HCT116 (cell line): Measurements from ENCODE around the gene MACIR. TPM values are rescaled to one million over a fixed set of nuclear protein-coding genes. Genes with fewer than 3 reads are reported as not detected.

Experiments used
- ATAC-seq: fragments of 200-7000 bp; cut with Tn5 transposase; 2 replicates; pipeline ENCODE4 v1.9.1; 2020; ENCODE audit warnings: mild to moderate bottlenecking, moderate library complexity
- BruUV-seq: library from RNA; stranded (reverse); fragments of 400-500 nt; replicated peaks from 2 replicates; lab custom pipeline; 2021; lab: Mats Ljungman, UMichigan
- CTCF ChIA-PET: fragments of 300-600 bp; sonication (Branson Sonifier 250); formaldehyde crosslinking; loops from one replicate; lab custom pipeline; 2021; ENCODE audit warnings: antibody characterized with exemption; lab: Charles Lee
- POLR2A ChIA-PET: fragments of 300-600, 350-600 bp; sonication (Branson Sonifier 250); formaldehyde crosslinking; loops from one replicate; lab custom pipeline; 2021; ENCODE audit warnings: antibody characterized with exemption; lab: Charles Lee
- RAD21 ChIA-PET, 2 experiments: fragments of 300-600 bp; sonication (Branson Sonifier 250); formaldehyde crosslinking; loops; one replicate each; lab custom pipeline; 2023; ENCODE audit warnings: low total read pairs in 2 of 2; ENCODE audit not compliant: uncharacterized antibody in 2 of 2, unreplicated experiment in 2 of 2, low non-redundant PET in 1 of 2; lab: Charles Lee
- DNase-seq: peaks from one replicate; pipeline ENCODE4 v3.0.0-alpha.2; 2010; ENCODE audit warnings: low read depth, low spot score
- H2AFZ ChIP-seq: fragments of 200-600 bp; shearing (Covaris generic), sonication (generic); 2 replicates; pipeline ENCODE4 v1.6.1; 2017; ENCODE audit warnings: low read depth, mixed run types, mixed read lengths, antibody characterized with exemption, low read length; ENCODE audit not compliant: poor library complexity, severe bottlenecking
- H3K27ac ChIP-seq: 2 replicates; pipeline ENCODE4 v1.5.1; 2012; ENCODE audit warnings: low read depth, low read length
- H3K27me3 ChIP-seq: fragments of 200-600 bp; sonication (generic); 2 replicates; pipeline ENCODE4 v1.6.1; 2016; ENCODE audit warnings: mixed run types, low read length, mixed read lengths; ENCODE audit not compliant: insufficient read depth
- H3K36me3 ChIP-seq, 2 experiments: fragments of 200-500 bp in 1 of 2; fragments of 200-600 bp in 1 of 2; sonication (Bioruptor generic) in 1 of 2; sonication (generic) in 1 of 2; 2 replicates each; pipeline versions ENCODE4 v1.5.1 to v1.6.1; 2014 to 2016; ENCODE audit warnings: low read length in 2 of 2, inconsistent platforms in 1 of 2, mixed read lengths in 1 of 2, mixed run types in 1 of 2; ENCODE audit not compliant: insufficient read depth in 2 of 2, control insufficient read depth in 1 of 2
- H3K4me1 ChIP-seq, 2 experiments: fragments of 200-600 bp in 1 of 2; sonication (generic) in 1 of 2; 2 replicates each; pipeline versions ENCODE4 v1.5.1 to v1.6.1; 2012 to 2017; ENCODE audit warnings: low read length in 2 of 2, inconsistent platforms in 1 of 2, mild to moderate bottlenecking in 1 of 2, mixed read lengths in 1 of 2, mixed run types in 1 of 2, moderate library complexity in 1 of 2; ENCODE audit not compliant: insufficient read depth in 2 of 2, control insufficient read depth in 1 of 2
- H3K4me2 ChIP-seq: fragments of 200-600 bp; sonication (generic); 2 replicates; pipeline ENCODE4 v1.6.1; 2017; ENCODE audit warnings: mixed run types, low read length, mixed read lengths
- H3K4me3 ChIP-seq, 2 experiments: fragments of 200-600 bp in 1 of 2; sonication (generic) in 1 of 2; replicated peaks in 1 of 2; 2 replicates each; pipeline ENCODE4 v1.5.1; 2011 to 2016; ENCODE audit warnings: low read length in 2 of 2, control low read depth in 1 of 2, low read depth in 1 of 2, mild to moderate bottlenecking in 1 of 2, mixed read lengths in 1 of 2, mixed run types in 1 of 2
- H3K79me2 ChIP-seq: fragments of 200-600 bp; sonication (generic); 2 replicates; pipeline ENCODE4 v1.6.1; 2017; ENCODE audit warnings: mild to moderate bottlenecking, mixed run types, low read length, moderate library complexity, mixed read lengths; ENCODE audit not compliant: insufficient read depth
- H3K9ac ChIP-seq: fragments of 200-600 bp; sonication (generic); 2 replicates; pipeline ENCODE4 v1.6.1; 2016; ENCODE audit warnings: low read length, mixed read lengths
- H3K9me2 ChIP-seq: fragments of 200-600 bp; sonication (generic), shearing (Covaris generic); 2 replicates; pipeline ENCODE4 v1.6.1; 2017; ENCODE audit warnings: mixed run types, mild to moderate bottlenecking, moderate library complexity; ENCODE audit not compliant: insufficient read depth
- H3K9me3 ChIP-seq, 2 experiments: fragments of 200-500 bp in 1 of 2; fragments of 200-600 bp in 1 of 2; sonication (Bioruptor generic) in 1 of 2; sonication (generic) in 1 of 2; 2 replicates each; pipeline ENCODE4 v1.6.1; 2014 to 2017; ENCODE audit warnings: low read length in 2 of 2, mixed read lengths in 2 of 2, inconsistent platforms in 1 of 2, low read depth in 1 of 2, mild to moderate bottlenecking in 1 of 2, mixed run types in 1 of 2, moderate library complexity in 1 of 2; ENCODE audit not compliant: control insufficient read depth in 1 of 2, insufficient read depth in 1 of 2
- H4K20me1 ChIP-seq: fragments of 200-600 bp; sonication (generic), shearing (Covaris generic); 2 replicates; pipeline ENCODE4 v1.6.1; 2017; ENCODE audit warnings: mixed run types, mild to moderate bottlenecking, moderate library complexity; ENCODE audit not compliant: insufficient read depth
- ATF3 ChIP-seq: IDR thresholded peaks from 2 replicates; pipeline ENCODE4 v1.6.1; 2012
- CBX3 ChIP-seq: IDR thresholded peaks from 2 replicates; pipeline ENCODE4 v1.6.1; 2012; ENCODE audit warnings: low read depth
- CEBPB ChIP-seq: IDR thresholded peaks from 2 replicates; pipeline ENCODE4 v1.6.1; 2012; ENCODE audit warnings: low read depth
- EGR1 ChIP-seq: IDR thresholded peaks from 2 replicates; pipeline ENCODE4 v1.6.1; 2012; ENCODE audit warnings: low read depth
- EZH2 ChIP-seq: fragments of 200-600 bp; sonication (generic); IDR thresholded peaks from 2 replicates; pipeline ENCODE4 v1.6.1; 2017; ENCODE audit warnings: antibody characterized with exemption, mixed run types
- FOSL1 ChIP-seq: IDR thresholded peaks from 2 replicates; pipeline ENCODE4 v1.6.1; 2012; ENCODE audit warnings: low read depth
- JUND ChIP-seq: IDR thresholded peaks from 2 replicates; pipeline ENCODE4 v1.6.1; 2012
- POLR2AphosphoS5 ChIP-seq: IDR thresholded peaks from 2 replicates; pipeline ENCODE4 v1.6.1; 2011; ENCODE audit warnings: mild to moderate bottlenecking, low read depth, low read length, moderate library complexity
- RAD21 ChIP-seq: IDR thresholded peaks from 2 replicates; pipeline ENCODE4 v1.6.1; 2012; ENCODE audit warnings: low read depth, mild to moderate bottlenecking
- SIN3A ChIP-seq: IDR thresholded peaks from 2 replicates; pipeline ENCODE4 v1.6.1; 2012; ENCODE audit warnings: low read depth
- SP1 ChIP-seq: IDR thresholded peaks from 2 replicates; pipeline ENCODE4 v1.6.1; 2012; ENCODE audit warnings: low read depth
- SRF ChIP-seq: IDR thresholded peaks from 2 replicates; pipeline ENCODE4 v1.6.1; 2012; ENCODE audit warnings: low read depth
- TCF7L2 ChIP-seq: IDR thresholded peaks from 2 replicates; pipeline ENCODE4 v1.7.0; 2011; ENCODE audit warnings: borderline replicate concordance, inconsistent platforms; ENCODE audit not compliant: insufficient read depth, insufficient read length; ENCODE audit errors: extremely low read depth
- YY1 ChIP-seq: IDR thresholded peaks from 2 replicates; pipeline ENCODE4 v1.6.1; 2011; ENCODE audit warnings: low read length, low read depth, moderate library complexity, mild to moderate bottlenecking; ENCODE audit not compliant: insufficient replicate concordance; ENCODE audit errors: extremely low read depth
- ZFX ChIP-seq: fragments of 450-650 bp; IDR thresholded peaks from 2 replicates; pipeline ENCODE4 v1.6.1; 2017
- ZNF274 ChIP-seq: fragments of 200-500 bp; sonication (Bioruptor generic); IDR thresholded peaks from 2 replicates; pipeline ENCODE4 v1.6.1; 2014; ENCODE audit warnings: mild to moderate bottlenecking, low read depth, low read length, inconsistent platforms
- intact Hi-C: fragments of 100-400 bp; cut with micrococcal nuclease; formaldehyde crosslinking; loops from 2 replicates; pipeline ENCODE4 v1.10.0; 2022
- total RNA-seq: library from RNA; stranded (reverse); gene quantifications from one replicate; pipeline ENCODE4 v1.2.1, GENCODE V29; 2021; ENCODE audit not compliant: unreplicated experiment
- TF ChIP-seq, protein P1 (sequence below): IDR thresholded peaks from 2 replicates; pipeline ENCODE4 v1.6.1; 2012
- TF ChIP-seq, protein P2 (sequence below), 3 experiments: fragments of 200-600 bp in 1 of 3; sonication (generic) in 1 of 3; IDR thresholded peaks in 2 of 3; conservative IDR thresholded peaks in 1 of 3; 2 replicates each; pipeline ENCODE4 v1.5.1; 2012 to 2017; ENCODE audit warnings: low read depth in 2 of 3, low read length in 2 of 3, antibody characterized with exemption in 1 of 3, borderline replicate concordance in 1 of 3, control low read depth in 1 of 3, mild to moderate bottlenecking in 1 of 3, mixed read lengths in 1 of 3, mixed run types in 1 of 3, moderate library complexity in 1 of 3; ENCODE audit not compliant: insufficient read depth in 1 of 3
- TF ChIP-seq, protein P3 (sequence below): IDR thresholded peaks from 2 replicates; pipeline ENCODE4 v1.6.1; 2011; ENCODE audit warnings: mild to moderate bottlenecking, low read length, moderate library complexity; ENCODE audit not compliant: insufficient replicate concordance; ENCODE audit errors: extremely low read depth

The MACIR gene
- total RNA-seq, 1 experiment from 2014 or later, result 10.4 TPM

DNA sequence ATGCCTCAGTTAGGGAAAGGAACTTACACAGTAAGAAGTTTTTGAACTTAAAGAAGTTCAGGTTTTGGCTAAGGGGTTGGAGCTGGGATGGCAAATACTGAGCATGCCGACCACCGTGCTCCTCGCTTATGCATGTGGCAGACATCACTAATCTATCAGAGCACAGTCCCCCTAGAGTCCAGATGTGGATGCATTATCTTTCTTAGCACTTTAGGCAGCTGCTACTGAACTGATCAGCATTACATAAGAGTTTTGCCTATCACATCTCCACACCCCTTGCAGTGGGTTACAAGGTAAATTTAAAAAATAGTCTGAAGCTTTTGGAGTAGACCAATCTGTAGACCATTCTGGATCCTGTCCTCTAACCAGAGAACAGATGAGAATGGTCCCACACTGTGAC lies 22.4 kb downstream of the MACIR start:
- ChIA-PET RAD21 (no interaction called here), POLR2A (no interaction called here), CTCF (no interaction called here)
- Histone ChIP-seq H2AFZ (no peak overlapping the region), H3K4me1 (no peaks in the 10 kb centered on the region), H3K4me3 (no peak overlapping the region), H3K9me2 (no peaks in the 10 kb centered on the region), H3K9me3 (no peaks in the 10 kb centered on the region), H3K4me2 (no peak overlapping the region), H4K20me1 (no peaks in the 10 kb centered on the region), H3K79me2 (no peaks in the 10 kb centered on the region), H3K36me3 (no peaks in the 10 kb centered on the region), H3K27ac (no peak overlapping the region), H3K27me3 (no peaks in the 10 kb centered on the region), H3K9ac (no peak overlapping the region)
- intact Hi-C loops, result no loop called here
- no TSS peak for BruUV-seq
- no peak; the same call in 1 of the 2 replicates for ATAC-seq
- DNase-seq, result no peak
- TF ChIP-seq RAD21 (no peak), SRF (no peak), SP1 (no peak), SIN3A (no peak), ZFX (no peak), CBX3 (no peak), ATF3 (no peak), POLR2AphosphoS5 (no peak), YY1 (no peak)
- TF ChIP-seq, protein P1, sequence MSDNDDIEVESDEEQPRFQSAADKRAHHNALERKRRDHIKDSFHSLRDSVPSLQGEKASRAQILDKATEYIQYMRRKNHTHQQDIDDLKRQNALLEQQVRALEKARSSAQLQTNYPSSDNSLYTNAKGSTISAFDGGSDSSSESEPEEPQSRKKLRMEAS, result no peak

DNA sequence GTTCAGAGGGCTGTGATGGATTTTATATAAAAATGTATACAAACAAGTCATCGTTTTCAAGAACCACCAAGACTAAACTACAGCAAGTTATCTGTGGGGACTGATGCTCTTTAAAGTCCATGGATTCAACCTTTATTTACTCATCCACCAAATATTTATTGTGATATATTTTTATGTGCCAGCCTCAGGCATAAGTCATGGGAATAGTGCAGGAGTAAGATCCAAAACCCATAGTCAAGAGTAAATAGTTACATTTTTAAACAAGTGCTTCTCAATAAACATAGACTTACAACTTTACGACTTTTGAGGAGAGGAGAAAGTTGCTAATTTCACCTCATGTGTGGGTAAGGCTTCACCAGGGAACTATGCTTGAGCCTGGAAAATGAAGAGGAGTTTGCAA lies 24.6 kb downstream of the MACIR start:
- Histone ChIP-seq H3K4me3 (no peak overlapping the region), H3K9me3 (no peaks in the 10 kb centered on the region), H3K79me2 (no peaks in the 10 kb centered on the region), H3K4me1 (no peaks in the 10 kb centered on the region), H3K4me2 (no peak overlapping the region), H3K27me3 (no peaks in the 10 kb centered on the region), H3K9ac (no peak overlapping the region), H3K9me2 (no peaks in the 10 kb centered on the region), H3K27ac (no peak overlapping the region), H4K20me1 (no peaks in the 10 kb centered on the region), H2AFZ (no peak overlapping the region), H3K36me3 (no peaks in the 10 kb centered on the region)
- DNase-seq (no peak), ATAC-seq (no peak)
- CTCF ChIA-PET, result no interaction called here
- RAD21 ChIA-PET, result no interaction called here
- intact Hi-C loops, result no loop called here
- BruUV-seq, result no TSS peak
- POLR2A ChIA-PET, result no interaction called here
- TF ChIP-seq ZNF274 (no peak), EZH2 (no peak), TCF7L2 (no peak), SRF (no peak), FOSL1 (no peak), SP1 (no peak), SIN3A (no peak), CEBPB (no peak), CBX3 (no peak), POLR2AphosphoS5 (no peak), EGR1 (no peak), JUND (no peak)
- TF ChIP-seq, protein P2, sequence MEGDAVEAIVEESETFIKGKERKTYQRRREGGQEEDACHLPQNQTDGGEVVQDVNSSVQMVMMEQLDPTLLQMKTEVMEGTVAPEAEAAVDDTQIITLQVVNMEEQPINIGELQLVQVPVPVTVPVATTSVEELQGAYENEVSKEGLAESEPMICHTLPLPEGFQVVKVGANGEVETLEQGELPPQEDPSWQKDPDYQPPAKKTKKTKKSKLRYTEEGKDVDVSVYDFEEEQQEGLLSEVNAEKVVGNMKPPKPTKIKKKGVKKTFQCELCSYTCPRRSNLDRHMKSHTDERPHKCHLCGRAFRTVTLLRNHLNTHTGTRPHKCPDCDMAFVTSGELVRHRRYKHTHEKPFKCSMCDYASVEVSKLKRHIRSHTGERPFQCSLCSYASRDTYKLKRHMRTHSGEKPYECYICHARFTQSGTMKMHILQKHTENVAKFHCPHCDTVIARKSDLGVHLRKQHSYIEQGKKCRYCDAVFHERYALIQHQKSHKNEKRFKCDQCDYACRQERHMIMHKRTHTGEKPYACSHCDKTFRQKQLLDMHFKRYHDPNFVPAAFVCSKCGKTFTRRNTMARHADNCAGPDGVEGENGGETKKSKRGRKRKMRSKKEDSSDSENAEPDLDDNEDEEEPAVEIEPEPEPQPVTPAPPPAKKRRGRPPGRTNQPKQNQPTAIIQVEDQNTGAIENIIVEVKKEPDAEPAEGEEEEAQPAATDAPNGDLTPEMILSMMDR (IDR thresholded peaks at IDR 0.05 in 2 of 3, conservative IDR thresholded peaks at IDR 0.05 in 1 of 3; ENCODE audit: borderline replicate concordance in 1 of 3, insufficient read depth in 1 of 3, low read depth in 2 of 3, low read length in 2 of 3), result no peak
- TF ChIP-seq, protein P3, sequence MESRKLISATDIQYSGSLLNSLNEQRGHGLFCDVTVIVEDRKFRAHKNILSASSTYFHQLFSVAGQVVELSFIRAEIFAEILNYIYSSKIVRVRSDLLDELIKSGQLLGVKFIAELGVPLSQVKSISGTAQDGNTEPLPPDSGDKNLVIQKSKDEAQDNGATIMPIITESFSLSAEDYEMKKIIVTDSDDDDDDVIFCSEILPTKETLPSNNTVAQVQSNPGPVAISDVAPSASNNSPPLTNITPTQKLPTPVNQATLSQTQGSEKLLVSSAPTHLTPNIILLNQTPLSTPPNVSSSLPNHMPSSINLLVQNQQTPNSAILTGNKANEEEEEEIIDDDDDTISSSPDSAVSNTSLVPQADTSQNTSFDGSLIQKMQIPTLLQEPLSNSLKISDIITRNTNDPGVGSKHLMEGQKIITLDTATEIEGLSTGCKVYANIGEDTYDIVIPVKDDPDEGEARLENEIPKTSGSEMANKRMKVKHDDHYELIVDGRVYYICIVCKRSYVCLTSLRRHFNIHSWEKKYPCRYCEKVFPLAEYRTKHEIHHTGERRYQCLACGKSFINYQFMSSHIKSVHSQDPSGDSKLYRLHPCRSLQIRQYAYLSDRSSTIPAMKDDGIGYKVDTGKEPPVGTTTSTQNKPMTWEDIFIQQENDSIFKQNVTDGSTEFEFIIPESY, result no peak
